Heart right ventricle (tissue), 16 donors: ENCODE measurements around the gene C2CD4B. TPM values are rescaled to one million over a fixed set of nuclear protein-coding genes. Genes with fewer than 3 reads are reported as not detected.

Experiments used
- ATAC-seq, 8 donors: fragments of 200-7000 bp; cut with Tn5 transposase; one replicate each; pipeline ENCODE4 v1.9.1; 2020; ENCODE audit warnings: mild to moderate bottlenecking in 8 of 8, moderate library complexity in 8 of 8, moderate number of reproducible peaks in 1 of 8
- DNase-seq, 2 donors: peaks; one replicate each; pipeline ENCODE4 v3.0.0-alpha.2; 2020
- H3K27ac ChIP-seq, 10 donors: fragments of 200-600 bp; sonication (generic) in 2 of 10; one replicate each; pipeline versions ENCODE4 v1.5.0 to v1.8.0; 2020 to 2022; ENCODE audit warnings: mild to moderate bottlenecking in 3 of 10
- H3K27me3 ChIP-seq, 7 donors: fragments of 200-600 bp; one replicate each; pipeline ENCODE4 v1.8.0; 2021 to 2022; ENCODE audit warnings: mild to moderate bottlenecking in 2 of 7
- H3K36me3 ChIP-seq, 9 donors: fragments of 200-600 bp; sonication (generic) in 1 of 9; one replicate each; pipeline versions ENCODE4 v1.5.0 to v1.8.0; 2020 to 2022; ENCODE audit warnings: mild to moderate bottlenecking in 2 of 9
- H3K4me1 ChIP-seq, 9 donors: fragments of 200-600 bp; sonication (generic) in 1 of 9; one replicate each; pipeline versions ENCODE4 v1.5.0 to v1.8.0; 2020 to 2022; ENCODE audit warnings: mild to moderate bottlenecking in 4 of 9
- H3K4me3 ChIP-seq, 10 donors: fragments of 200-600 bp; sonication (generic) in 2 of 10; one replicate each; pipeline versions ENCODE4 v1.5.0 to v1.8.0; 2020 to 2022; ENCODE audit warnings: mild to moderate bottlenecking in 7 of 10, moderate library complexity in 2 of 10
- H3K9me3 ChIP-seq, 11 donors: fragments of 200-600 bp in 10 of 11; sonication (generic) in 2 of 11; one replicate each; pipeline versions ENCODE4 v1.5.0 to v1.8.0; 2013 to 2022; ENCODE audit warnings: mild to moderate bottlenecking in 2 of 11, control low read depth in 1 of 11, moderate library complexity in 1 of 11
- CTCF ChIP-seq, 9 donors: fragments of 200-600 bp; sonication (generic) in 2 of 9; IDR thresholded peaks; one replicate each; pipeline versions ENCODE4 v1.5.0 to v1.8.0; 2021 to 2022; ENCODE audit warnings: antibody characterized with exemption in 9 of 9, mild to moderate bottlenecking in 5 of 9, moderate library complexity in 1 of 9
- WGBS, 2 donors: extraction: QIAGEN DNeasy Blood & Tissue Kit; methylation state at CpG; one replicate each; pipeline ENCODE4 v1.1.7; 2013; ENCODE audit warnings: inconsistent platforms in 1 of 2; 5-methylcytosine and 5-hydroxymethylcytosine counted together
- intact Hi-C, 10 donors: fragments of 100-400 bp; cut with DNase I; formaldehyde crosslinking; loops; one replicate each; pipeline versions ENCODE4 v1.11.1 to v1.14.2; 2022
- polyA plus RNA-seq, 2 donors: library from polyadenylated mRNA; stranded (reverse); fragments of 200-250 nt; gene quantifications; one replicate each; pipeline ENCODE4 v1.2.3, GENCODE V29; 2013
- total RNA-seq, 10 donors: library from RNA; stranded (reverse); fragmentation: NEBNext Ultra II Directional in 3 of 10; extraction: Animal tissue kit (Norgen Biotek cat#: 25700) in 3 of 10; gene quantifications; one replicate each; pipeline versions ENCODE4 v1.2.1 to v1.2.4, GENCODE V29; 2021 to 2023
- donor health status: Arrhythmogenic right ventricular cardiomyopathy.
- donor health status: ischemic (EF 13 %, LVEDD 7.1; RV severe dilation, severe dysfunction).
- donor health status: healthy with polysubstance abuse.
- donor health status: DM: no; HTN: yes; CAD: no.
- donor health status: DM: no; HTN: no; CAD: no.
- donor health status: ischemic (EF 25% LVEDD 6.9; RV normal size, moderate dysfunction).
- donor health status: ischemic (EF 25% LVEDD 5.7; RV mildly dilated, moderate dysfunction).
- donor health status: healthy.
- donor health status: DM: yes; HTN: yes; CAD: no.
- donor health status: Ischemic cardiomyopathy.
- donor health status: ischemic (EF 35%, LVEDD 5.7; RV mildly dilated, moderate dysfunction).
- donor health status: nonischemic (EF 11% LVEDD 7.7; RV severe dilation, severe dysfunction).
- donor health status: DM: yes; HTN: yes; CAD: no.
- donor health status: PGD.
- donor health status: ischemic (EF 29% LVEDD 5.4; RV normal size, mild dysfunction).
- donor health status: nonischemic (EF 23%, LVEDD 6.1; RV moderate dilation, normal function).

The C2CD4B gene
- total and polyA plus RNA-seq, 12 donors = 0.82 to 7.1 (median 2.1) TPM

- peak overlapping the region in 9 of 10 donors; percentile 38 to 87 (median 80) for H3K27ac ChIP-seq
- peak in 1 of 2 donors; percentile 58 for DNase-seq
- H3K4me3 ChIP-seq = peak overlapping the region in 9 of 10 donors; percentile 40 to 64 (median 59)
- TF ChIP-seq CTCF (IDR thresholded peaks at IDR 0.05) = no peak
- peaks cover 0 to 29% (median 20%) of the 10 kb centered on the region in 9 donors for H3K4me1 ChIP-seq
- 51 to 60% methylated on average over 11 of the region's 11 CpGs for WGBS, 2 donors
- intact Hi-C loops = loop anchor here in 1 of 10 donors (5.0 to 10.0 kb wide), 2 partner anchors 89 to 99 kb away; partner anchors contain the start of gene C2CD4A
- no peaks in the 10 kb centered on the region for H3K9me3 ChIP-seq
- peaks cover 0 to 74% (median 40%) of the 10 kb centered on the region in 7 donors for H3K27me3 ChIP-seq
- no peaks in the 10 kb centered on the region for H3K36me3 ChIP-seq
- peak in 6 of 8 donors; percentile 13 to 59 (median 36) for ATAC-seq
Measured at GRCh38 chr15:62165793-62166375, 799 bp upstream of the C2CD4B start.

- DNase-seq (peak in 1 of 2 donors; percentile 35), ATAC-seq (peak; percentile 10 to 55 (median 26))
- 1 to 2% methylated on average over 68 to 97 of the region's 98 CpGs for WGBS, 2 donors
- peak in 1 of 9 donors; percentile 3 for TF ChIP-seq CTCF (IDR thresholded peaks at IDR 0.05)
- Histone ChIP-seq H3K27ac (peak overlapping the region; percentile 49 to 87 (median 81)), H3K27me3 (peaks cover 0 to 88% (median 41%) of the 10 kb centered on the region in 7 donors), H3K4me1 (peaks cover 0 to 29% (median 19%) of the 10 kb centered on the region in 9 donors), H3K4me3 (peak overlapping the region; percentile 26 to 64 (median 58)), H3K9me3 (no peaks in the 10 kb centered on the region), H3K36me3 (no peaks in the 10 kb centered on the region)
- intact Hi-C loops = loop anchor here in 2 of 10 donors (5.0 to 10.0 kb wide), 3 partner anchors 37 to 97 kb away; partner anchors contain the start of gene C2CD4A (in 1 of the 2)
Measured at GRCh38 chr15:62164396-62165103, 535 bp downstream of the C2CD4B start.

GRCh38 chr15:62164014-62164395 is 1.1 kb downstream of the C2CD4B start:
- ATAC-seq (peak in 4 of 8 donors; percentile 8 to 70 (median 16)), DNase-seq (peak in 1 of 2 donors; percentile 21)
- Histone ChIP-seq H3K4me3 (peak overlapping the region in 9 of 10 donors; percentile 40 to 64 (median 59)), H3K36me3 (no peaks in the 10 kb centered on the region), H3K27ac (peak overlapping the region; percentile 49 to 87 (median 81)), H3K27me3 (peaks cover 0 to 90% (median 41%) of the 10 kb centered on the region in 7 donors), H3K9me3 (peaks cover 0 to 1% (median 0%) of the 10 kb centered on the region in 11 donors), H3K4me1 (peaks cover 0 to 29% (median 19%) of the 10 kb centered on the region in 9 donors)
- intact Hi-C loops = loop anchor here in 2 of 10 donors (5.0 to 10.0 kb wide), 2 partner anchors 37 to 91 kb away; no protein-coding TSS in a partner anchor
- no peak for TF ChIP-seq CTCF (IDR thresholded peaks at IDR 0.05)
- 1% methylated on average over 48 to 52 of the region's 52 CpGs for WGBS, 2 donors

GRCh38 chr15:62163397-62164013 is 1.6 kb downstream of the C2CD4B start:
- Histone ChIP-seq H3K4me1 (peaks cover 0 to 29% (median 19%) of the 10 kb centered on the region in 9 donors), H3K27me3 (peaks cover 0 to 85% (median 41%) of the 10 kb centered on the region in 7 donors), H3K27ac (peak overlapping the region; percentile 49 to 87 (median 81)), H3K36me3 (no peaks in the 10 kb centered on the region), H3K9me3 (peaks cover 0 to 6% (median 0%) of the 10 kb centered on the region in 11 donors), H3K4me3 (peak overlapping the region in 9 of 10 donors; percentile 40 to 64 (median 59))
- peak in 1 of 9 donors; percentile 11 for TF ChIP-seq CTCF (IDR thresholded peaks at IDR 0.05)
- ATAC-seq = peak in 4 of 8 donors; percentile 9 to 32 (median 26)
- DNase-seq = no peak
- intact Hi-C loops = loop anchor here in 2 of 10 donors (5.0 to 10.0 kb wide), 2 partner anchors 36 to 91 kb away; no protein-coding TSS in a partner anchor
- 19 to 23% methylated on average over 29 of the region's 29 CpGs for WGBS, 2 donors
